HEK293T (cell line): Measurements from ENCODE around the gene SMIM44.

Experiments used
- CTCF ChIA-PET: fragments of 350-600 bp; formaldehyde crosslinking; extraction: SDS; loops from one replicate; lab custom pipeline; 2021; ENCODE audit warnings: antibody characterized with exemption, inconsistent platforms; lab: Yijun Ruan, JAX
- POLR2A ChIA-PET: fragments of 350-600 bp; formaldehyde crosslinking; extraction: SDS; loops from one replicate; lab custom pipeline; 2020; ENCODE audit warnings: antibody characterized with exemption, inconsistent platforms; lab: Yijun Ruan, JAX
- DNase-seq: peaks from one replicate; pipeline ENCODE4 v3.0.0; 2012; ENCODE audit warnings: mixed read lengths; ENCODE audit errors: extremely low spot score
- ARNT ChIP-seq: fragments of 450-650 bp; IDR thresholded peaks from 2 replicates; pipeline ENCODE4 v1.6.1; 2017; ENCODE audit warnings: mild to moderate bottlenecking
- BHLHE40 ChIP-seq: fragments of 450-650 bp; IDR thresholded peaks from 2 replicates; pipeline ENCODE4 v1.6.1; 2016; ENCODE audit warnings: mild to moderate bottlenecking, moderate library complexity, borderline replicate concordance
- CTBP1 ChIP-seq: fragments of 450-650 bp; IDR thresholded peaks from 2 replicates; pipeline ENCODE4 v1.6.1; 2016; ENCODE audit warnings: borderline replicate concordance
- ELF4 ChIP-seq: fragments of 450-650 bp; IDR thresholded peaks from 2 replicates; pipeline ENCODE4 v1.6.1; 2017; ENCODE audit warnings: antibody characterized with exemption
- FOXA1 ChIP-seq: fragments of 450-650 bp; IDR thresholded peaks from 2 replicates; pipeline ENCODE4 v1.6.1; 2016; ENCODE audit warnings: mild to moderate bottlenecking
- FOXK2 ChIP-seq: fragments of 450-650 bp; IDR thresholded peaks from 2 replicates; pipeline ENCODE4 v1.6.1; 2016; ENCODE audit warnings: mild to moderate bottlenecking
- FOXM1 ChIP-seq: fragments of 450-650 bp; IDR thresholded peaks from 2 replicates; pipeline ENCODE4 v1.6.1; 2017; ENCODE audit warnings: mild to moderate bottlenecking, borderline replicate concordance
- HDGF ChIP-seq: fragments of 450-650 bp; IDR thresholded peaks from 2 replicates; pipeline ENCODE4 v1.6.1; 2017; ENCODE audit warnings: antibody characterized with exemption, borderline replicate concordance
- L3MBTL2 ChIP-seq: fragments of 450-650 bp; conservative IDR thresholded peaks from 2 replicates; pipeline ENCODE4 v1.6.1; 2016; ENCODE audit warnings: mild to moderate bottlenecking
- LEF1 ChIP-seq: fragments of 450-650 bp; IDR thresholded peaks from 2 replicates; pipeline ENCODE4 v1.6.1; 2017; ENCODE audit warnings: mild to moderate bottlenecking, borderline replicate concordance
- NFRKB ChIP-seq: fragments of 450-650 bp; IDR thresholded peaks from 2 replicates; pipeline ENCODE4 v1.6.1; 2016; ENCODE audit warnings: mild to moderate bottlenecking, moderate library complexity
- PKNOX1 ChIP-seq: fragments of 450-650 bp; IDR thresholded peaks from 2 replicates; pipeline ENCODE4 v1.6.1; 2016
- SP1 ChIP-seq: fragments of 450-650 bp; IDR thresholded peaks from 2 replicates; pipeline ENCODE4 v1.6.1; 2017
- SUZ12 ChIP-seq: fragments of 450-650 bp; IDR thresholded peaks from 2 replicates; pipeline ENCODE4 v1.6.1; 2016; ENCODE audit warnings: mild to moderate bottlenecking
- TARDBP ChIP-seq: fragments of 450-650 bp; IDR thresholded peaks from 2 replicates; pipeline ENCODE4 v1.6.1; 2016
- ZNF384 ChIP-seq: fragments of 450-650 bp; IDR thresholded peaks from 2 replicates; pipeline ENCODE4 v1.6.1; 2016

The SMIM44 gene

GRCh38 chr19:3443840-3444694 lies 39.2 kb downstream of the SMIM44 start:
- ChIA-PET POLR2A (no interaction called here), CTCF (no interaction called here)
- DNase-seq, result no peak
- no peak for TF ChIP-seq HDGF
- TF ChIP-seq TARDBP, result no peak
- no peak for TF ChIP-seq FOXK2
- no peak for TF ChIP-seq NFRKB
- TF ChIP-seq SUZ12, result no peak
- TF ChIP-seq SP1, result no peak
- TF ChIP-seq ARNT, result no peak
- no peak for TF ChIP-seq LEF1
- no peak for TF ChIP-seq CTBP1
- no peak for TF ChIP-seq PKNOX1
- no peak for TF ChIP-seq BHLHE40
- no peak for TF ChIP-seq FOXM1
- TF ChIP-seq ELF4, result no peak
- TF ChIP-seq L3MBTL2, result no peak
- TF ChIP-seq ZNF384, result no peak
- TF ChIP-seq FOXA1, result no peak

- CTCF ChIA-PET, result no interaction called here
- TF ChIP-seq HDGF (no peak), PKNOX1 (no peak), TARDBP (no peak), L3MBTL2 (no peak), SUZ12 (no peak), FOXK2 (no peak), SP1 (no peak), CTBP1 (no peak), FOXM1 (no peak), ELF4 (no peak), LEF1 (no peak), BHLHE40 (no peak), ARNT (no peak)
- DNase-seq, result no peak
- POLR2A ChIA-PET, result no interaction called here
These were observed 40.7 kb downstream of the SMIM44 start for GRCh38 chr19:3442487-3443071.

GRCh38 chr19:3441986-3442329 lies 41.3 kb downstream of the SMIM44 start:
- DNase-seq, result no peak
- CTCF ChIA-PET, result no interaction called here
- POLR2A ChIA-PET, result no interaction called here
- TF ChIP-seq FOXA1 (no peak), NFRKB (no peak), SUZ12 (no peak), PKNOX1 (no peak), ELF4 (no peak), LEF1 (no peak), CTBP1 (no peak), FOXK2 (no peak), SP1 (no peak), BHLHE40 (no peak), TARDBP (no peak), ARNT (no peak), ZNF384 (no peak), HDGF (no peak), FOXM1 (no peak), L3MBTL2 (no peak)

- no peak for TF ChIP-seq ELF4
- no peak for TF ChIP-seq L3MBTL2
- no peak for TF ChIP-seq BHLHE40
- no peak for TF ChIP-seq HDGF
- no peak for TF ChIP-seq FOXK2
- no peak for TF ChIP-seq FOXA1
- ChIA-PET CTCF (no interaction called here), POLR2A (no interaction called here)
- DNase-seq, result no peak
These were observed 41.9 kb downstream of the SMIM44 start for GRCh38 chr19:3441089-3441985.

- CTCF ChIA-PET, result interaction anchor here (0.7 kb wide), 1 partner anchor 100 kb away, joined by 4 read pairs; no protein-coding TSS in a partner anchor
- DNase-seq, result peak; percentile 57
- POLR2A ChIA-PET, result no interaction called here
- TF ChIP-seq CTBP1 (no peak), L3MBTL2 (no peak), ZNF384 (no peak), HDGF (no peak), TARDBP (no peak), BHLHE40 (no peak), SP1 (no peak), ARNT (no peak), LEF1 (no peak), SUZ12 (no peak), NFRKB (no peak), FOXK2 (no peak), FOXA1 (no peak), FOXM1 (no peak), ELF4 (no peak), PKNOX1 (no peak)
These were observed 43.2 kb downstream of the SMIM44 start for GRCh38 chr19:3440082-3440481.
